HT-29 (cell line): ENCODE results near the gene AP3S2. TPM values are rescaled to one million over a fixed set of nuclear protein-coding genes. Genes with fewer than 3 reads are reported as not detected.

Experiments used
- DNase-seq: peaks from one replicate; pipeline ENCODE4 v3.0.0-alpha.2; 2015; ENCODE audit warnings: low spot score
- total RNA-seq: library from RNA; depleted of rRNA; stranded (reverse); fragments of >200 nt; shearing (Covaris generic); gene quantifications from 2 replicates; pipeline ENCODE4 v1.2.3, GENCODE V29; 2014

Gene AP3S2
- total RNA-seq, 1 experiment from 2014 or later, result 36.2 TPM

GRCh38 chr15:89814112-89814742 lies 79.6 kb downstream of the AP3S2 start:
- no peak for DNase-seq

GRCh38 chr15:89813381-89814111 lies 80.2 kb downstream of the AP3S2 start:
- DNase-seq, result no peak

DNA sequence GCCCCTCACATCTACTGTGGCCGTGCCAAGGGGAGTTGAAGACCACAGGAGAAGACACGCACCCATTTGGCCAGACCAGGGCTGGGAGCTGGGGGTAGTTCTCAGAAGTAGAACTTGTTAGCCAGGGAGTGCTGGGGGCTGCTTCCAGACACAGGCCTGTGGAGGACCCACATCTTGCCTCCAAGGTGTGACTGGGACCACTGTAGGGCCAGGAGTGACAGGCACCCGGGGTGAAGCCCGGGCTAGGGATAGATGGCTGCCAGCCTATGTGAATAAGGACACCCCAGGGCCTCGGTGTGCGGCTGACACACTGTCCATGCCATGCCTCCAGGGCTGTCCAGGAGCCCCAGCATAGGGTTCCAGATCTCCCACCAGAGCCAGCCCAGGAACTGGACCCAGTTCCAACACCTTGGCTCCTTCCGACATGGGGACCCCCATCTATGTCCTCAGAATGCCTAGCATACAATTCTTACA lies 80.9 kb downstream of the AP3S2 start:
- DNase-seq, result no peak

- no peak for DNase-seq
Observed at GRCh38 chr15:89812011-89812846, 81.6 kb downstream of the AP3S2 start.

GRCh38 chr15:89810837-89811236 lies 83.0 kb downstream of the AP3S2 start:
- no peak for DNase-seq

- DNase-seq, result no peak
Observed at GRCh38 chr15:89809787-89810148, 84.0 kb downstream of the AP3S2 start.

DNA sequence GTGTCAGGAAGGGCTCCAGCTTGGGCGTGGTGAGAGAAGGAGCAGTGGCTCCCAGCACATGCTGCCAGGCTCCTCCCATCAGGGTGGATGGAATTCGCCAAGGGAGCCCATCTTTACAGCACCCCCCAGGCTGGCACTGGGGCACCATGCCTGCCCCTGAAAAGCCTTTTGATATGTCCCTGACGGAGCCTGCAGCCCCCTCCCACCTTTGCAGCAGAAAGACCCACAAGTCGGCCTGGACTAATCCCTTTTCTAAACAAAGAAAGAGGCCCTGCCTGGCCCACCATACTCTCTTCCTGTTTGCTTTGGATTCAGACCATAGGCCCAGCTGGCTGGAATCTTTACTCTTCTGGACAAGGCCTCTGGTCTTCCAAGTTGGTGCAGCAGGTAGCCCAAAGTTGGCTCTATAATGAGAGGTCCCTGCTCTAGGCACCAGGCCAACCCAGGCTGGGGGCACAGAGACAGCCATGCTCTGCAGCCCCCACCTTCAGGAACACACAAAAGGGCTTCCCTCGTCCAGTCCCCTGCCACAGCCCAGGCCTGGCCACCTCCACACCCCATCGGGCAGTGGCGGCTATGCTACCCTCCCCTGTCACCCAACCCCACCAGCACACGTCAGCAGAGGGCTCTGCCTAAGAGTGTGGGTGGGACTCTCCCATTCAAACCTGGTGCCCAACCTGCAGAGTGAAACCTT lies 84.6 kb downstream of the AP3S2 start:
- DNase-seq, result no peak

- no peak for DNase-seq
Observed at GRCh38 chr15:89808160-89808870, 85.5 kb downstream of the AP3S2 start.

DNA sequence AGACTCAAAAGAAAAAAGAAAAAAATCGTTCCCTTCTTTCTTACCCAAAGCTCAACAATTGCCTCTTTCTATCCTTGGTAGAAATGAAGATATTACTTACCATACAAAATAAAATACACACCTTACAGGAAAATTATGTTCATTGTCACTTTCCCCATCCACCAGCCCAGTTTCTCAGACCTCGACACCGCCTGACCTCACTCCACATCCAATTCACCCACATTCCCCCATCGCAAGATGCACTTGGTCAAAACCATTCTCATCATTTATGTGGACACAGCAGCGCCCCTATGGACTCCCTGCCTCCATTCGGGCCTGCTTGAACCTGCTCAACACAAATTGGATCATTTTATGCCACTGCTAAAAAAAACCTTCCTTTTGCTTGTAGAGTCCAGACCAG lies 86.1 kb downstream of the AP3S2 start:
- no peak for DNase-seq

- DNase-seq, result no peak
Observed at GRCh38 chr15:89806559-89807550, 86.9 kb downstream of the AP3S2 start.

- DNase-seq, result no peak
Observed at GRCh38 chr15:89806210-89806558, 87.6 kb downstream of the AP3S2 start.

DNA sequence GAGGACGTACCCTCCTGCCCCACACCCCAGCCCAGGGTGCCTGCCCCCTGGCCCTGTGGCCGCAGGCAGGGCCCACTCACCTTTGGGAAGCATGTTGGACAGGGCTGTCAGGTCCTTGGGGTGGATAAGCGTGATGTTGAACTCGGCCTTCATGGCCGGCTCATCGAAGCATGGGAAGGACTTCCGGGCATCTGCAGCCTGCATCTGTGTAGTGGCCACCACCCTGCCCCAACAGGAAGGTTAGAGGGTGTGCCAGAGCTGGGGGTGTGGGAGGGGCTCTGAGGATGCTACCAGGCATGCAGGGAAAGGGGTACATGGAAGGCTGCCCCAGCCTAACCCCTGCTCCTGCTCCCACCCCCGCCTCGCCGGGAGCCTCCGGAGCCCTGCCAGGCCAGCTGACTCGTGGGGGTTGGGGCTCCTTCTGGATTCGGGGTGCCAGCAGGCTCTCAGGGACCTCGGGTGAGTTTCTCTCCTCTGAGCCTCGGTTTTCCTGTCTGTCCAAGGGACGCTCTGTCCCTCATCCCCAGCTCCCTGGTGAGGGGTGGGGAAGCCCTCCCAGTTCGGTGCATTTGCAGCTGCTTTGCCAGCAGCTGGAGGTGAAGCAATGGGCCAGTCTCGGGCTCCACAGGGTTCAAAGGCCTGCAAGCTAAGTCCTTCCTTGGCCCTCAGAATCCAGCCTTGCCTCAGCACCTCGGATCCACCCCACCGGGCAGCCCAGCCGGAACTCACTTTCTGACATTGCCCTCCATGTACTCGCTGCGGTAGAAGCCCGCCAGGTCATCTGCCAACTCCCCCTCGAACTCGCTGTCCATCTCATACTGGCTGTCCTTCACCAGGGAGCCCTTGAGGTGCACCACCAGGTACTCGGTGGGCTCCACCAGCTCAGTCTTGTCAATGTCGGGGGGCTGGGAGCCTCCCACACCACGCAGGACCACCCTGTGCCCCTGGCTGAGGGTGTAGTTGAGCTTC lies 88.3 kb downstream of the AP3S2 start:
- DNase-seq, result no peak

GRCh38 chr15:89803941-89804800 lies 89.6 kb downstream of the AP3S2 start:
- no peak for DNase-seq

DNA sequence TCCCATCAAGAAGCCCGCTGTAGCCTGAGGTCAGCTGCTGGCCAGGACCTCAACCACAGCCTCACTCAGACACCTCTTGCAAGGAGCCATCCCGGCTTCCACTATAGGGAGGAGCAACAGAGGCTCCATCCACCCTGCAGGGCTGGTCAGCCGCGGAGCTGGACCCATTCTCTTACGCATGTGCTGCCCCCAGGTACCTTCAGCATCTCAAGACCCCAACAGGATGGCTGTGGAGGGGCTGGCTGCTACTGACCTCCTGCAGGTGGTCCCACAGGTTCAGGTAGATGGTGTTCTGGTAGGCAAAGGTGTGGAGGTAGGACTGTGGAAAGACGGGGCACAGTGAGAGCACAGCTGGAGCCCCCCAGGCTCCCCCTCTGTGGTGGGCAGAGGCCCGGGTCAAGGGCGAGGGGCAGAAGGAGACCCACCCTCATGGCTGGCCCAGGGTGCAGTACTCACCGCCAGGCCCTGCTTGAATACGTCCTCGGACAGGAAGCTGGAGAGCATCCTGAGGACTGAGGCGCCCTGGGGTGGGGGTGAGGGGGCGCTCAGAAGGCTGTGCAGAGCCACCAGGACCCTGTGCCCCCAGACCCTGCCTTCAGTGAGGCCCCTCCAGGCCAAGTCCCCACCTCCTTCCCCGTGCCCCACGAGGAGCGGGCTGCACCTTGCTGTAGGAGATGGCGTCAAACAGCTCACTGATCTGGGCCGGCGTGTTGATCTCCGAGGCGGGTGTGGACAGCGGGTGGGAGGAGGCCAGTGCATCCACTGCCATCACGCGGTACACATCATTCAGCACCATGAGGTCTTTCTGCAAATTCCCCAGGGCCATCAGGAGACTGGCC lies 90.6 kb downstream of the AP3S2 start:
- DNase-seq, result no peak

- DNase-seq, result no peak
Observed at GRCh38 chr15:89802231-89802928, 91.4 kb downstream of the AP3S2 start.

DNA sequence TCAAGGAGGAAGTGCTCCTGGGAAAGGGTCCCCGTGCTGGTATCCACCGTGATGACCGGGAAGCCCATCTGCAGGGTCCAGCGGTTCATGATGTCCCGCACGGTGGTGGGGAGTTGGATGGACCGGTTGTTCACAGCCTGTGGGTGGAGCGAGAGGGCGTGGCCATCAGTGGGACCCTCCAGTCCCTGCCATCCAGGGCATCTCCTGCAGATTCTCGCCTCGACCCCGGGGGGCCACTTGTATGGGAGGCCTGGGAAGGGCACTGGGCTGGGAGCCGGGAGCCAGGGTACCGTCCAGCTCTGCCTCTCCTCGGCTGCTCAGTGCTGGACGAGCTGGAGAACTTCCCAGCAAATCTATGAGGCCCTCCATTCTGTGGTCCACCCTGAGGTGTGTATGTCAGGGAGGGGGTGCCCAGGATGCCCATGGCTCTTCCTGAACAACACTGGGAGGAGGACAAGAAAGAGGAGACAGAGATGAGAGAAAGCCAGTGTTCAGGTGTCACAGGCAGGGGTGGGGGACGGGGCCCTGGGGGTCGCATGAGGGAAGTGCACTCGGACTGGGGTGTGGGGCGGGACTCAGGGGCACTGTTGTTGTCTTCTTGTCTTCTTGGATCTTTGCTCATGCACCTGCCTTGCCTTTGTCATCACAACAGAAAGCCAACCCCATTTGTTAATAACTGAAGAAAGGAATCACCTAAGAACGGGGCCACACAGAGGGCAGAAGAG lies 92.2 kb downstream of the AP3S2 start:
- DNase-seq, result no peak
